ENCODE measurements around the gene UNC45A. TPM values are rescaled to one million over a fixed set of nuclear protein-coding genes. Genes with fewer than 3 reads are reported as not detected.

UNC45A gene
- total and polyA plus RNA-seq, 2 of the 8 experiments (the other 6 are each of a cell fraction or from before 2014, with no cell fraction given), result 74.1 to 84.2 TPM

DNA sequence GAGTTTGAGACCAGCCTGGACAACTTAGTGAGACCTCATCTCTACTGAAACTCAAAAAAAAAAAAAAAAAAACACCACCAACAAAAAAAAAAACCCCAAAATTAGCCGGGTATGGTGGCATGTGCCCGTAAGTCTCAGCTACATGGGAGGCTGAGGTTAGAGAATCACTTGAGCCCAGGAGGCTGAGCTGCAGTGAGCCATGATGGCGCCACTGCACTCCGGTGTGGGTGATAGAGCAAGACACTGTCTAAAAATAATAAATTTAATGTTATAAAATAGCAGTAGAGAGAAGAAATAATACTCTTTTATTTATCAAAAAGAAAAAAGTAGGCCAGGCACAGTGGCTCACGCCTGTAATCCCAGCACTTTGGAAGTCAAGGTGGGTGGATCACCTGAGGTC lies 37.0 kb downstream of the UNC45A start (continued):
- TF ChIP-seq, protein P1, sequence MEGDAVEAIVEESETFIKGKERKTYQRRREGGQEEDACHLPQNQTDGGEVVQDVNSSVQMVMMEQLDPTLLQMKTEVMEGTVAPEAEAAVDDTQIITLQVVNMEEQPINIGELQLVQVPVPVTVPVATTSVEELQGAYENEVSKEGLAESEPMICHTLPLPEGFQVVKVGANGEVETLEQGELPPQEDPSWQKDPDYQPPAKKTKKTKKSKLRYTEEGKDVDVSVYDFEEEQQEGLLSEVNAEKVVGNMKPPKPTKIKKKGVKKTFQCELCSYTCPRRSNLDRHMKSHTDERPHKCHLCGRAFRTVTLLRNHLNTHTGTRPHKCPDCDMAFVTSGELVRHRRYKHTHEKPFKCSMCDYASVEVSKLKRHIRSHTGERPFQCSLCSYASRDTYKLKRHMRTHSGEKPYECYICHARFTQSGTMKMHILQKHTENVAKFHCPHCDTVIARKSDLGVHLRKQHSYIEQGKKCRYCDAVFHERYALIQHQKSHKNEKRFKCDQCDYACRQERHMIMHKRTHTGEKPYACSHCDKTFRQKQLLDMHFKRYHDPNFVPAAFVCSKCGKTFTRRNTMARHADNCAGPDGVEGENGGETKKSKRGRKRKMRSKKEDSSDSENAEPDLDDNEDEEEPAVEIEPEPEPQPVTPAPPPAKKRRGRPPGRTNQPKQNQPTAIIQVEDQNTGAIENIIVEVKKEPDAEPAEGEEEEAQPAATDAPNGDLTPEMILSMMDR (IDR thresholded peaks at IDR 0.05; ENCODE audit: control extremely low read depth in 1 of 3, insufficient read depth in 1 of 3, low read depth in 1 of 3, low read length in 3 of 3), result no peak
- TF ChIP-seq KDM5A (IDR thresholded peaks at IDR 0.05; ENCODE audit: low read length), result no peak
- TF ChIP-seq CBX5 (IDR thresholded peaks at IDR 0.05; ENCODE audit: low read depth, low read length), result no peak
- no peak for TF ChIP-seq HDAC6 (IDR thresholded peaks at IDR 0.05; ENCODE audit: low read depth, low read length)
- TF ChIP-seq SIX5 (IDR thresholded peaks at IDR 0.05; ENCODE audit: low read depth, low read length), result no peak
- no peak for TF ChIP-seq SP2 (IDR thresholded peaks at IDR 0.05; ENCODE audit: low read length)
